OCI-LY1 (cell line): ENCODE data around the gene SFXN2.

Source experiments
- H2AFZ ChIP-seq: fragments of 200-600 bp; sonication (generic), shearing (Covaris generic); 2 replicates; pipeline ENCODE4 v1.6.0; 2014; ENCODE audit warnings: antibody characterized with exemption, mild to moderate bottlenecking, low read length
- H3F3A ChIP-seq: fragments of 200-600 bp; sonication (generic), shearing (Covaris generic); 2 replicates; pipeline ENCODE4 v1.6.0; 2014; ENCODE audit warnings: mild to moderate bottlenecking, antibody characterized with exemption, low read length, moderate library complexity; ENCODE audit not compliant: insufficient read depth
- H3K27ac ChIP-seq: fragments of 200-600 bp; sonication (generic); 2 replicates; pipeline ENCODE4 v1.5.1; 2014; ENCODE audit warnings: low read length, mixed run types, mild to moderate bottlenecking, low read depth; ENCODE audit not compliant: poor library complexity, severe bottlenecking
- H3K27me3 ChIP-seq: fragments of 200-600 bp; sonication (generic); 2 replicates; pipeline ENCODE4 v1.6.0; 2014; ENCODE audit warnings: antibody characterized with exemption, mild to moderate bottlenecking, low read length, moderate library complexity; ENCODE audit not compliant: insufficient read depth
- H3K36me3 ChIP-seq: fragments of 200-600 bp; sonication (generic); 2 replicates; pipeline ENCODE4 v1.6.1; 2014; ENCODE audit warnings: mild to moderate bottlenecking, antibody characterized with exemption, low read length, moderate library complexity, mixed read lengths; ENCODE audit not compliant: insufficient read depth
- H3K4me1 ChIP-seq: fragments of 200-600 bp; sonication (generic); 2 replicates; pipeline ENCODE4 v1.5.1; 2014; ENCODE audit warnings: mild to moderate bottlenecking, low read length, moderate library complexity; ENCODE audit not compliant: insufficient read depth, severe bottlenecking
- H3K4me2 ChIP-seq: fragments of 200-600 bp; sonication (generic), shearing (Covaris generic); 2 replicates; pipeline ENCODE4 v1.6.1; 2014; ENCODE audit warnings: low read length
- H3K4me3 ChIP-seq: fragments of 200-600 bp; sonication (generic); 2 replicates; pipeline ENCODE4 v1.5.1; 2014; ENCODE audit warnings: low read length, low read depth, mild to moderate bottlenecking, mixed read lengths; ENCODE audit not compliant: poor library complexity, severe bottlenecking
- H3K79me2 ChIP-seq: fragments of 200-600 bp; shearing (Covaris generic); 2 replicates; pipeline ENCODE4 v1.6.1; 2016; ENCODE audit warnings: mixed run types, low read length, mixed read lengths; ENCODE audit not compliant: insufficient read depth
- H3K9ac ChIP-seq: fragments of 200-600 bp; sonication (generic), shearing (Covaris generic); 2 replicates; pipeline ENCODE4 v1.6.1; 2014; ENCODE audit warnings: mild to moderate bottlenecking, low read length, mixed read lengths
- H3K9me2 ChIP-seq: fragments of 200-600 bp; sonication (generic), shearing (Covaris generic); 2 replicates; pipeline ENCODE4 v1.6.1; 2014; ENCODE audit warnings: low read depth, mild to moderate bottlenecking, low read length, mixed read lengths
- H3K9me3 ChIP-seq: fragments of 200-600 bp; shearing (Covaris generic); 2 replicates; pipeline ENCODE4 v1.6.1; 2014; ENCODE audit warnings: low read length, mixed read lengths
- H4K20me1 ChIP-seq: fragments of 200-600 bp; sonication (generic), shearing (Covaris generic); 2 replicates; pipeline ENCODE4 v1.6.0; 2016; ENCODE audit warnings: mild to moderate bottlenecking, low read length; ENCODE audit not compliant: insufficient read depth
- EZH2 ChIP-seq: fragments of 200-600 bp; sonication (generic), shearing (Covaris generic); IDR thresholded peaks from 2 replicates; pipeline ENCODE4 v1.8.0; 2017; ENCODE audit warnings: borderline replicate concordance, mixed run types, mild to moderate bottlenecking, antibody characterized with exemption, low read length, moderate library complexity, mixed read lengths
- TF ChIP-seq, protein P1 (sequence below): fragments of 200-600 bp; sonication (generic), shearing (Covaris generic); IDR thresholded peaks from 2 replicates; pipeline ENCODE4 v1.5.1; 2017; ENCODE audit warnings: mild to moderate bottlenecking, antibody characterized with exemption, low read length, moderate library complexity, mixed read lengths

The SFXN2 gene

GRCh38 chr10:102704915-102705314 is 9.5 kb upstream of the SFXN2 start:
- Histone ChIP-seq H3K4me2 (no peak overlapping the region), H3K9ac (no peak overlapping the region), H3K79me2 (no peaks in the 10 kb centered on the region), H3K36me3 (no peaks in the 10 kb centered on the region), H3K27ac (no peak overlapping the region), H3K9me2 (no peaks in the 10 kb centered on the region), H3K9me3 (no peaks in the 10 kb centered on the region), H3K27me3 (no peaks in the 10 kb centered on the region), H4K20me1 (no peaks in the 10 kb centered on the region), H2AFZ (no peak overlapping the region), H3F3A (no peaks in the 10 kb centered on the region), H3K4me1 (peaks cover 5% of the 10 kb centered on the region), H3K4me3 (no peak overlapping the region)
- TF ChIP-seq, protein P1, sequence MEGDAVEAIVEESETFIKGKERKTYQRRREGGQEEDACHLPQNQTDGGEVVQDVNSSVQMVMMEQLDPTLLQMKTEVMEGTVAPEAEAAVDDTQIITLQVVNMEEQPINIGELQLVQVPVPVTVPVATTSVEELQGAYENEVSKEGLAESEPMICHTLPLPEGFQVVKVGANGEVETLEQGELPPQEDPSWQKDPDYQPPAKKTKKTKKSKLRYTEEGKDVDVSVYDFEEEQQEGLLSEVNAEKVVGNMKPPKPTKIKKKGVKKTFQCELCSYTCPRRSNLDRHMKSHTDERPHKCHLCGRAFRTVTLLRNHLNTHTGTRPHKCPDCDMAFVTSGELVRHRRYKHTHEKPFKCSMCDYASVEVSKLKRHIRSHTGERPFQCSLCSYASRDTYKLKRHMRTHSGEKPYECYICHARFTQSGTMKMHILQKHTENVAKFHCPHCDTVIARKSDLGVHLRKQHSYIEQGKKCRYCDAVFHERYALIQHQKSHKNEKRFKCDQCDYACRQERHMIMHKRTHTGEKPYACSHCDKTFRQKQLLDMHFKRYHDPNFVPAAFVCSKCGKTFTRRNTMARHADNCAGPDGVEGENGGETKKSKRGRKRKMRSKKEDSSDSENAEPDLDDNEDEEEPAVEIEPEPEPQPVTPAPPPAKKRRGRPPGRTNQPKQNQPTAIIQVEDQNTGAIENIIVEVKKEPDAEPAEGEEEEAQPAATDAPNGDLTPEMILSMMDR = no peak
- TF ChIP-seq EZH2 = no peak

- H3K27me3 ChIP-seq = no peaks in the 10 kb centered on the region
- peaks cover 9% of the 10 kb centered on the region for H3K4me1 ChIP-seq
- no peak overlapping the region for H3K4me3 ChIP-seq
- H4K20me1 ChIP-seq = no peaks in the 10 kb centered on the region
- no peaks in the 10 kb centered on the region for H3F3A ChIP-seq
- no peak for TF ChIP-seq EZH2
- TF ChIP-seq, protein P1 = no peak
- no peaks in the 10 kb centered on the region for H3K79me2 ChIP-seq
- H3K27ac ChIP-seq = no peak overlapping the region
- H2AFZ ChIP-seq = no peak overlapping the region
- no peaks in the 10 kb centered on the region for H3K9me2 ChIP-seq
- no peaks in the 10 kb centered on the region for H3K9me3 ChIP-seq
- no peak overlapping the region for H3K9ac ChIP-seq
- H3K36me3 ChIP-seq = no peaks in the 10 kb centered on the region
- H3K4me2 ChIP-seq = no peak overlapping the region
These were observed 8.9 kb upstream of the SFXN2 start for GRCh38 chr10:102705531-102705930.

- Histone ChIP-seq H3K4me2 (peak overlapping the region; percentile 6; the same call in 1 of the 2 replicates), H3K27ac (peak overlapping the region; percentile 48), H3K36me3 (no peaks in the 10 kb centered on the region), H3K79me2 (peaks cover under 1% of the 10 kb centered on the region; the same call in 1 of the 2 replicates), H3K27me3 (no peaks in the 10 kb centered on the region), H3K9ac (no peak overlapping the region), H3K9me2 (no peaks in the 10 kb centered on the region), H3F3A (no peaks in the 10 kb centered on the region), H4K20me1 (no peaks in the 10 kb centered on the region), H3K9me3 (no peaks in the 10 kb centered on the region), H2AFZ (no peak overlapping the region), H3K4me1 (peaks cover 37% of the 10 kb centered on the region), H3K4me3 (no peak overlapping the region)
- TF ChIP-seq, protein P1 = no peak
- TF ChIP-seq EZH2 = no peak
These were observed 3.8 kb upstream of the SFXN2 start for GRCh38 chr10:102710609-102711008.
